Kidney glomerular epithelial cell (primary cell): Measurements from ENCODE around the gene ANKS1B.

Source experiments
- DNase-seq: peaks from one replicate; lab custom pipeline; 2025; lab: John Stamatoyannopoulos, UW

The ANKS1B gene

DNA sequence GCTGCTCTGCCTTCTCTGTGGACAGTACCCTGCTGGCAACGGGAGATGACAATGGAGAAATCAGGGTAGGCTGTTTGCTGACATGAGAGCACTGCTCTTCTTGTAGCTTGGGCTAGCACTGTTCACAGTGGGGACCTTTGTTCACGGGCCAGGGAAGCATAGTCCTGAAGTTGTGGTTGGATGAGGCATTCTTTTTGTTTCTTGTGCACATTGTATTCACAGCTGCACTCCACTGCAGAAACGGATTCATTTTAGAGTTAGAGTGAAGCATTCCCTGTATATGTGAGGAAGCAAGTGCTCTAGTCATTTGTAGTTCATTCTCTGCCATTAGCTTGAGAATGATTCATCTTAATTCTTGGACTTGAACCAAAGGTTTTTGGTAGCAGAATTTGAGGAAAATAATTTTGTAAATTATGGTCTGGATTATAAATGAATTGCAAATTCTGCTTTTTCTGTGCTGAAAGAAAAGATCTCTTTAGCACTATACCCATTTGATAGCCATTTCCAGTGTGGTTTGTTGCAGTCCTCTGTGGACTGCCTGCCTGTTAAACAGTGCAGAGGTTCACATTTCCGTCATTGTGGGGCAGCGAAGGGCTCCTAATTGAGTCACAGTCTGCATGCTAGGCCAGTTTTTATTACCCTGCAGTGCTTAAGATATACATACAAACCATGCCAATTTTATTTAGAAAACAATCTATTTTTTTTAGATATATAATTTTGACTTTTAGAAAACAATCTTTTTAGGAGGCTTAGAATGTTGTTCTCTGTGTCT is 1259.1 kb downstream of the ANKS1B start:
- DNase-seq = peak; percentile 65

DNA sequence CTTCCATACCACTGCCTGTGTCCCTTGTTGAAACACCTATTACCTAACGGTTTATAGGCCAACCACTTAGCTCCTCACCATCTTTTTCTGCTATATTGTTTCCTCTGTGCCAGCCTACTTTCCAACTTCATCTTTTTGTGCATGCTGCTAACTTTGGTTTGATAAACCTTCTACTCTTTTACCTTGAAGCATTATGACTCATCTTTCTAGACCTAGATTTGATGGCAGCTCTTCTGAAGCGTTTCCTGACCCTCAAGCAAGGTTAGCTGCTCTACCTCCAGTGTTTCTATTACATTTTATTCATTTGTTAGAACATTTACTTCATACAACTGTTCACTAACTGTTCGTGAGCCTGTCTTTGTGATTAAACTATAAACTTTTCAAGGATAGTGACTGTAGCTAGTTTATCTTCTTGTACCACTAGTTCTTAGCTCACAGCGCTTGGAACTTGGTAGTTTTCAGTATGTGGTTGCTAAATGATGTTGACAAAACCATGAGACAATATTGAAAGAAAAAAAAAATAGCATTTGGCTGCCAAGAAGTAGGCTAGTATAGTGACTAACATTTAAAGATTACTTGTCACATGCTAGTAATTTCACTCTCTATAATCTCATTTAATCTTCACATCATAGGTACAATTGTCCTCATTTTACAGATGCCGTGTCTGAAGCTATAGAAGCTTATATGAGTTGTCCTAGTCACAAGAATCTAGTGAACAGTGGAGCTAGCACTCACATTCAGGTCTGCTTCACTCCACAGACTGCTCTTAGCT is 1260.2 kb downstream of the ANKS1B start:
- no peak for DNase-seq

DNA sequence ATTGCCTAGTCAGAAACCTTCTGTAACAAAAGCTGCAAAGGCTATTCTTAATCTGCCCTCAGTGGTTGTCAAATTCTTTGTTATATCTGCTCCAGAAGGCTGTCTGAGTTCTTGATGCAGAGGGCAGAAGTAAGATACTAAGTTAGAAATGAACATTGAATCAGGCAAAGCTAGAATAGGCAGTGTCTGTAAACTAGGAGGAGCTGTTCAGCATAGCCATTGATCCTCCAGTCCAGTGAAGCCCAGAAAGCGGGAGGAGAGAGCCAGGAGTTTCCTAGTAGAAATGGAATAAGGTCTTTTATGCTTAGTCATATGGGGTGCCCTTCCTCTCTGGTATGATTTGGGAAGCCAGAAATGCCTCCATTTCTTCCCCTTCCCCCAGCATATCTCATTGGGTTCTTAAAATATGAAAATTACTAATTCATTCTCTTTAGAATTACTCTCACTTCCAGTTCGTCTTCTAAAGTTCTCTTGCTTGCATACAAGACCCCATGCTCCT is 1263.5 kb downstream of the ANKS1B start:
- no peak for DNase-seq

DNA sequence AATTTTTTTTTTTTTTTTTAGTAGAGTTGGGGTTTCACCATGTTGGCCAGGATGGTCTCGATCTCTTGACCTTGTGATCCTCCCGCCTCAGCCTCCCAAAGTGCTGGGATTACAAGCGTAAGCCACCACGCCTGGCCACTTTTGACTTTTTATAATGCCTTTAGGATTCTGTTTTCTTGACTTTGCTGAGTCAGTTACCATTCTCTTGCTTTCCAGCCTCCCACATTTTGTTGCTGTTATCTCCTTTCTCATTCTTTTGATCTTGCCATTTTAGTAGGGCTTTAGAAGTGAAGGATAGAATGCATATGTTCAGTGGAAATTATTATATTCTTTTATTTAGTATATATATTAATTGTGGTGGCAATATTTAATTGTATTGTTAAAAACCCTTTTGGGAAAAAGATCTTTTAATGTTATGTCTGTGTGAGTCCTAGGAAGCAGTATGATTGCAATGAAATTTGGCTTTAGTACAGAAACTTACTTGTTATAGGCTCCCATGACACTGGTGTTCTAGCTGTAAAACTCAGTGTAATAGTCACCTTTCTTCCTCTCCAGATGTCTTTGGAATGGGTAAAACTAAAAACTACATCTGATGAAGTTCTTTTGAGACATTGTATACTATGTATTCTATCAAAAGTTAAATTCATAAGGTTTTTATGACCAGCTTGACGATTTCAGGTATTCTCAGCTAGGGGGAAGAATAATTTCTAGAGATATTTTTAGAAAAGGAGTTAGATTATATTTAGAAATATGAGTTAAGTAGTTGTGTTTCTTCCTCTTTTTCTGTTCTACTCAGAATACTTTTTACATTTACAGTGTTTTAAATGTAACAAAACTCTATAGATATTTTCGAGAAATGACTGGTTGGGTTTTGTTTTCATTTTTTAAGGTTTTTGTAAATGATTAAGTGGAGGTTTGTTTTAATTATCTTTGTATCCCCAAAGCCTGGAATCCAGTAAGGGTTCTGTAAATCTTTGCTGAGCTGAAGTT is 1264.9 kb downstream of the ANKS1B start:
- no peak for DNase-seq

DNA sequence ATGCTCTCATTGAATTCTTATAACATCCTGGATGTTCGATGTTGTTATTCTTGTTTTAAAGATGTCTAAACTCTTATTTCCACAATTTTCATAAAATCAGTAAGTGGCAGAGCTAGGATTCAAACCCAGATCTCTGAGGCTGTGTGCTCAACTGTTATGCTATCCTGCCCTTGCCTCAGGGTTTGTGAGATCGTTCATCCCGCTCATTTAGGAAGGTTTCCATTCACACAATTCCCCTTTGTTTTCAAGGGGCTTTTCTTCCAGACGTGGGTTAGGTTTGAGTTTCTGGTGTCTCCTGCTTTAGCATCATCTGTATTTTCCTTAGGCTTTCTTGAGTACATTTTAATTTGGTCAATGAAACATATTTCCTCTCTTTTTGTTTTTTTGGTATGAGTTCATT is 1270.3 kb downstream of the ANKS1B start:
- DNase-seq = no peak

DNA sequence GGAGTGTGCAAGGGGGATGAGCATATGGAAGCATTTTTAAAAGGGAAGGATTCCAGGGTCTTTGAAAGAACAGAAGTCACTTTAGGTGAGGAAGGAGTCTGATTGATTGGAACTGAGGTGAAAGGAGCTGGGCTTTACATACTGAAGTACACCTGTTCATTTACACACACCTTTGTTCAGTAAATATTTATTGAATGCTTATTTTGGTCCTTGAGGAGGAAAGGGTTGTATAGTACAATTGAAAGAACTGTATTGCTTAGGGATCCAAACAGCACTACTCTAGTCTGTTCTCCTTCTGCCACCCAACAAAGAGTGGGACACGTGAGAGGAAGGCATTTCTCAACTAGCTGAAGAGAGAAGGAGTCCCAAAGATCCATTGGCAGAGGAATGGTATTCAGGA is 1275.7 kb downstream of the ANKS1B start:
- no peak for DNase-seq

DNA sequence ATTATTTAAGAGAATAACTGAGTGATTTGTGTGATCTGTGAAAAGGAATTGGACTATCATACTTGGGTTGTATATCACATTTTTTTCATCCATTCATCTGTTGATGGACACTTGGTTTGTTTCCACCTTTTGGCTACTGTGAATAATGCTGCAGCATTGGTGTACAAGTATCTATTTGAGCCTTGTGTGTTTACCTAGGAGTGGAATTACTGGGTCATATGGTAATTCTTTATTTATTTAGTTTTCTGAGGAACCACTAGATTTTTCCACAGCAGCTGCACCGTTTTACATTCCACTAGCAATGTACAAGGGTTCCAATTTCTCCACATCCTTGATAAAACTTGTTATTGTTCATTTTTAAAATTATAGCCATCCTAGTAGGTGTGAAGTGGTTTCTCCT is 1283.6 kb downstream of the ANKS1B start:
- no peak for DNase-seq

DNA sequence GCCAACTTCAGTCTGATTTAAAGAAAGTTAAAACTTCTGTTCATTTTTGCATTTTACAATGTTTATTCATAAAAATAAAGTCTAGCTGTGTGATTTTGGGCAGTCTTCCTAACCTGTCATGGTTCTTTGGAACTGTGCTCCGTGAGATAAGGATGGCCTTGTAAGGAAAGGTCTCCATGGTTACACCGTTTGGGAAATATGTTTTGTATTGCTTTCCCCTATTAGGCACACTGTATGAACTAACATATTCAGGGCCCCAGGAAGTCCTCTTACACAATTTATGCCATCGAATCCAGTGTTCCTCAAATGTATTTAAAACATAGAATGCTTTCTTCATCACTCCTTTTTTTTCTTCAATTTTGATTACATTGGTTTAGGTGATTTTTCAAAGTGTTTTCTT is 1285.2 kb downstream of the ANKS1B start:
- DNase-seq = no peak

DNA sequence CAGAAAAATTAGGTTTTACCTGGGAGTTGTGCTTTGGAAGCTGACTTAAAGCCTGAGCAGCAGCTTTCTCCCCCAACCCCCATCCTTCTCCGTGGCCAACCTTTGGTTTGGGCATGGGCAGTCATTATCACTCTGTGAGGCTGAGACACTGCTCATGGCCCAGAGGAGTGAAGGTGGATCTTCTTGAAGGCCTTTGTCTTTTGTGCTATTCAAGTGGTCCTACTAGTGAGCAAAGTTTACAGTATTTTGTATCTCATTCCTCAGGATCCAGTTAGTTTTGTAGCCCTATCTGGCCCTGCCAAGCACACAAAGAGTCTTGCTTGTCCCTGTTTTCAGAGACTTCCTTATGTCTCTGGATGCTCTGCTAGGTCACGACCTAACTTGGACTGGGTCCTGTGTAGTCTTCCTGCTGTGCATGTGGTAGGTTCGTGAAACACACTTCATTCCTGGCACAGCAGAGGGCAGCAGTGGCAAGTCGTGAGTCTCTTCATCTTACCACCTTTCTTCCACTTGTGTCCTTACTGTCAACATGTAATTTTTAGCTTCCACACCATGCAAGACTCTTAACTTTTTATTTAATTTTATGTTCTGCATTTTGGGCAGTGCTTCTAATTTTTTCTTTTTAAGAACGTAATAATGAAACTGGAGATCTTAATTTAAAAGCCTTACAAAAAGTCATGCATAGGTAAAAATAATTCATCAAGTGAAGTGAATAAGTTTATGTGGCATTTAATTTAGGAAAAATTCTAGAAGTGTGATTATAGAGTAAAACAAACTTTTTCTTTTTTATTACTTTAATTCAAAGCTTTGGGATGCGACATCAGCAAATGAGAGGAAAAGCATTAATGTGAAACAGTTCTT is 1285.9 kb downstream of the ANKS1B start:
- DNase-seq = peak; percentile 61

DNA sequence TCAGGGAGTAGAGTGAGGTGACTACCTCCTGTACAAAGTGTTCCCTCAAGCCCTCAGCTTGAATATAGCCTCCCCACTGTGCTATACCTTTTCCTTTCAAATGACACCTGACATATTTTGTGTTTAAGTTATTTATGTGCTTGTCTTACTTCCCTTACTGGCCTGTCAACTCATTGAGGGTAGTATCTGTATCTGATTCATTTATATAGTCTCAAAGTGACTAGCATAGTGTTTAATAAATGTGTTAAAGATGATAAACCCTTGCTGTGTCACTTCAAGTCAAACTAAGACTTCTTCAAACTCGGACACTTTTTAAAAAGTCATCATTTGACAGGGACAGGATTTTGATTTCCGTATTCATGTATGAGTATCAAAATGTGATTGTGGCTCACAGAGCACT is 1287.5 kb downstream of the ANKS1B start:
- DNase-seq = no peak

DNA sequence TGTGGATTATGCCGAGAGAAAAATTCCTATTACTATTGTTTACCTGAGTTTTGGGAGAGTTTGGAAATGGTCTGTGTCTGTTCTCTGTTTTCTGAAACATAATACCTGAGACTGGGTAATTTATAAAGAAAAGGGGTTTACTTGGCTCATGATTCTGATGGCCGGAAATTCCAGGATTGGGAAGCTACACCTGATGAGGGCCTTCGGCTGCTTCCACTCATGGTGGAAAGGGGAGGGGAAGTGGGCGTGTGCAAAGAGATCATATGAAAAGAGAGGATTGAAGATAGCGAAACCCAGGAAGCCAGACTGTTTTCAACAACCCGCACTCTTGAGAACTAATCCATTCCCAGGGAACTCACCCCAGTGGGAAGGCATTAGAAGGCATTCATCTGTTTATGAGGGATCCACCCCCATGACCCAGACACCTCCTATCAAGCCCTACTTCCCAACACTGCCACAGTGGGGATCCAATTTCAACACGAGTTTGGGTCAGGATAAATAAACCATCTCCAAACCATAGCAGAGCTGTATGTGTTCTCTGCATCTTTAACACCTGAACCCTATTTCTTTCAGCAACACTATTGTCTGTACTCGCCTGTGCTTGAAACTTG is 1288.6 kb downstream of the ANKS1B start:
- DNase-seq = no peak

DNA sequence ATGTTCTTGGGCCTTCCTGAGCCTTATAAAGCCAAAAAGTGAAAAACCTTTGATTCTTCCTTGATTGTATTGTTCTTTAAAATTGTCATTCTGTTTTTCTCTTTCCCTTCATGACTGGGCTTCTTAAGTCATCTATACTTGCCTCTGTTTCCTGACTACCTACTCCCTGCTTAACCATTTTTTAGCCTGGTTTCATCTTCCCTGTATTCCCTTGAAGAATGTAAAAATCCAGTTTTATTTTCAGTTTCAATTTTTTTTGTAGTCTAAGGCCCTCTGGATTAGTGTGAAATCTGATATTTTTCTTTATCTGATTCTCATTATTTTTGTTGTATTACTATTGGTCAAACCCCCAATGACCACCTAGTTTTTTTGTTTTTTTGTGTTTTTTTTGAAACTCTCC is 1293.4 kb downstream of the ANKS1B start:
- DNase-seq = no peak

DNA sequence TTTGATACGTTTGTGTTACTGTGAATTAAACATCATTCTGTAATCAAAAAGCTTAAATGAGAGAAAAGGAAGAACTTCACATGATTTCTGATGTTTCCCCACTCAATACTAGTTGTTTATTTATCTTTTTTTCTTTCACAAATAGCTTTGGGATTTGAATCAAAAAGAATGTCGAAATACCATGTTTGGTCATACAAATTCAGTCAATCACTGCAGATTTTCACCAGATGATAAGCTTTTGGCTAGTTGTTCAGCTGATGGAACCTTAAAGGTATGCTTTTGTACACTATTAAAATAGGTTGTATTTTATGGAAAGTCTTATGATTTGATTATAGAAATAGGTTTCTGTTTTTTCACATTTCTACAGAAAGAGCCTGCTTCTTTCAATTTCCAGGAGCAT is 1298.1 kb downstream of the ANKS1B start:
- DNase-seq = no peak
